ENCODE measurements around the gene SINHCAF.
"Not testable (repeated sequence)": the region's sequence is repeated elsewhere in the genome, so short reads cannot be mapped to it uniquely, and the experiment has no call there.

SINHCAF gene

DNA sequence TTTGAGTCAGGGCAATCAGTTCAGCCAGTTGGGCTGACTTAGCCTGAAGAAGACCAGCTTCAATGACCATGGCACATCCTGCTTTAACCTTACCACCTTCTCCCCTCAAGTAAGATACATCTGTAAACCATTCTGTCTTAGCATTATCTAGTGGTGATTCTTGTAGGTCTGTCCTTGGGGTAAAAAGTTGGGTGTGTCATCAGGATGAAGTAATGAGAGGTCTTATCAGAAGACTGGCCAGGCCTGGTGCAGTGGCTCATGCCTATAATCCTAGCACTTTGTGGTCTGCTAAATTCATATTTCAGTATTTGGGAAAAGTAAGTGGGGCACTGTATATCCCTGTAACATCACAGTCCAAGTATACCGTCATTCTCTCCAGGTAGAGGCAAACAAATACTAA, 19.1 kb downstream of the SINHCAF start:
- DNase-seq = no peak

DNA sequence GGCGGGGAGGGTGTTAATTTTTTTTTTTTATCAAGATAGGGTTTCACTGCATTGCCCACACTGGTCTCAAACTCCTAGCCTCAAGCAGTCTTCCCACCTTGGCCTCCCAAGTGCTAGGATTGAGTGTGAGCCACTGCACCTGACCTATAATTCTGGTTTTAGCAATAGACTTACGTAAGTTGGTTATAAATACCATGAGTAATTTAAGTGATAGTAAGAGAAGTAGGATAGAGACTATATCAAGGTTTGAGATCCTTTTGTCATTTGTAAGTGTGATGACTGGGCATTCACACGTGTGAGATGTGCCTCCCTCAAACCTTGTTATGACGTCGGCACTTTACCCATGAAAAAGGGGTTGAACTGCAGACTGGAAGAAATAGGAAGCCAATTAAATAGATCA, 22.5 kb downstream of the SINHCAF start:
- no peak for DNase-seq

DNA sequence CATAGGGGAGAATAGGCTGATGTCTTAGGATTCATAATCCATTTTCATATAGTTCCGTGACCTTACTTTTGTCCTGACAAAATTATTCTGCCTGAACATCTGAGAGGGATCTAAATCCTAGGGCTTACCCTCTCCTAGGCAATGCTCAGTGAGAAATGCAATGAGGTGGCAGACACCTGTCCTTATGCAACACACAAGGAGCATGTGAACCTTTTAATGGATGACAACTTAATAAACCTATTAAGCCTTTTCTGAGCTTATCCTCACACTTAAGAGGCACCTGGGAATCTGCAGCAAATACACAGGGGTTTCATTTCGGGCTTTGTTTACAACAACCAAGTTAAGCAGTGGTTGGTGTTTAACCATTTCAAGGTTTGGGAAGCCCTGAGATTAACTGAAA, 24.6 kb downstream of the SINHCAF start:
- no peak for DNase-seq

DNA sequence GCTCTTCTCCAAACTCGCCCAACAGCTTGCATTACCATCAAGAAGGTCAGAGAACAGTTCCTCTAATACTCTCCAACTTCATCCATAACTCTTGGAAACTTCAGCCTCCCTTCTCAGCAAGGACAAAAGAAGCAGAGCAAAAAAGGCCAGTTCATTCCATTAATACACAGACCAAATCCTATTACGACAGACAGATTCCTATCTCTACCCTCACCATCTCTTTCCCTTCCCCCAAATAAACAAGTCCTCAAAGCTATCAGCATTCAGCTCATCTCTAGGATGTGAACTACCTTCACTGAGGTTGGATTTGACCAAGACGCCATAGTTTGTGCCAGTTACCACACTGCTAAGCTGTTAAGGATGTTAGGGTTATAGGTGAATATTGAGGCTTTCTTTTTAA, 25.2 kb downstream of the SINHCAF start:
- no peak for DNase-seq

GRCh38 chr12:31300341-31300740, 25.6 kb downstream of the SINHCAF start:
- DNase-seq = no peak

- DNase-seq = no peak
Observed at GRCh38 chr12:31298922-31299321, 27.0 kb downstream of the SINHCAF start.

- DNase-seq = no peak
Observed at GRCh38 chr12:31298515-31298910, 27.4 kb downstream of the SINHCAF start.

DNA sequence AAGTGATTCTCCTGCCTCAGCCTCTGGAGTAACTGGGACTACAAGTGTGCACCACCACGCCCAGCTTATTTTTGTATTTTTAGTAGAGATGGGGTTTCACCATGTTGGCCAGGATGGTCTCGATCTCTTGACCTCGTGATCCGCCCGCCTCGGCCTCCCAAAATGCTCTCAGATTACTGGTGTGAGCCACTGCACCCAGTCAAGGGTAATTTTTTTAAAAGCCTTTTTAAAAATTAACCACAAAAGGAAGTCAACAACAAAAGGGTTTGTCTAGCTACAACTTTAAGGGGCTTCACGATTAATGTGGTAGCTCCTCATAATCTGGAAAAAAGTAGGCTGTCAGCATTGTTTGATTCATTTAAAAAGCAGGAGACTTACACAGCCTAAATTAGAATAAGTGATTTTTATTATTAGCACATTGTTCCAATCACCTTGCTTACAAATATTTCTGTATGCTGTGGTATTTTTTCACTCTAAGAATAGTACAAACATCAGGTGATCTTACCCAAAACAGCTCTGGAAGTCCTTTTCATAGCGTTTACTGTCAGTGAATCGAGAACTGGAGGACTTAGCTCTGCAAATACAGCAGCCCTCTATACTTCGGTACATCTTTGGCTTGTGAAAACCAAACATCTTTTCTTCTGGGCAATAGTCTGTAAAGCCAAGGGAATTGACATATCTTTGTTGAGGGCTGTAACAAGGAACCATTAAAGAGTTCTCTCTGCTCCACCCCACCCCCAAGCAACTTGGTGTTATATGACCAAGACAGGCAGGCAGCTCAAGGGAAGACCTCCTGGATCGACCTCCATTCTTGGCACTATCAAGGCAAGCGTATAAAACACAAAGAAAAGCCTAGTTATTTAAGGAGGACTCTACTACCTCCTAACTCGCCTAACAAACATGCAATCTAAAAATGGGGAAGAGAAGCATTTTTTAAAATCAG, 28.1 kb downstream of the SINHCAF start:
- DNase-seq = no peak

GRCh38 chr12:31289441-31289840, 36.5 kb downstream of the SINHCAF start:
- DNase-seq = no peak

GRCh38 chr12:31288381-31288780, 37.6 kb downstream of the SINHCAF start:
- DNase-seq = no peak

DNA sequence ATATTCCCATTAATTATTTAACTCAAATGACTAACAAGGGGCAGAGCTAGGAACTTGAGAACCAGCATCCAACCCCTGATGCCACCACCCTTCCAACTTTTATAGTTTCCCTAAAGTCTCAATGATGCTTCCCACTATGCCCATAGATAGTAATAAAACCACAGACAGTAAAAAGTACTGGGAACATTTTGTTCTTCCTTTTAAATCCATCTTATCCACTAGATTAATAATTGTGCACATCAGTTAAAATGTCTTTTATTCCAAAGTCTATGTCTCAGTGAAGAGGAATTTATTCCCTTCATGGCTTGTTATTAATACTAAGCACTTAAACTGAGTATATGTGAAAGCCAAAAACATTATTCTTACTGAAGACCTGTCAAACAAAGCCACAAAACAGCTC, 45.8 kb downstream of the SINHCAF start:
- no peak for DNase-seq

GRCh38 chr12:31279390-31279924, 46.5 kb downstream of the SINHCAF start:
- no peak for DNase-seq

- DNase-seq = no peak
Observed at GRCh38 chr12:31278832-31279231, 47.1 kb downstream of the SINHCAF start.

DNA sequence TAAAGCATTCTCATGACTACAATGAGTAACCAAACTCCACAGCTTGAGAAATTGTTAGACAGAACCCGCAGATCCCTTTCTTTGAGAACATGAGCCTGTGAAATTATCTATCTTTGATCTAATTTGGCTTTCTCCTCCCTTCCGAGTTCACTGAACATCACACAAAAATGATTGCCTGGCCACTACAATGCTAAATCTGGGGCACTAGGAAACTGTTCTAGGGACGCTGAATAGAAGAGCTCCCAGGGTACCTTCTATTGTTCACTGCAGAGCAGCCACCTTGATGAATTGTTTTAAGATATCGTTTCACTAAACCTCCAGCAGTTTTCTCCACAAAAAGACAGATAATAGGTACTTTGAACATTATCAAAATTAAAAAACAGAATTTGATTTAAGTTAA, 47.5 kb downstream of the SINHCAF start:
- no peak for DNase-seq

- DNase-seq = no peak
Observed at GRCh38 chr12:31277081-31277480, 48.9 kb downstream of the SINHCAF start.

DNA sequence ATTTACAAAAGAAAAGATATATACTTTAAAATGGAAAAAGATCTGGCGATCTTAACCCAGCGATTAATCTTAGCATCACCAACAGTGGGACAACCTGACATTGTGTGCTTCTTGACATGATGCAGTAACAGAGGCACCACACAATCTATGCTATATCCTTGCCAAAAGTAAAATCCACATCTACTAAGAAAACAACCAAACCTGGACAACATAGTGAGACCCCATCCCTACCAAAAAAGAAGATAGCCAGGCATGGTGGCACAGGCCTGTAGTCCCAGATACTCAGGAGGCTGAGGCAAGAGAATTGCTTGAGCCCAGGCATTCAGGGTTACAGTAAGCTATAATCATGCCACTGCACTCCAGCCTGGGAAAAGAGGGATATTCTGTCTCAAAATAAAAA, 50.5 kb downstream of the SINHCAF start:
- no peak for DNase-seq

- no peak for DNase-seq
Observed at GRCh38 chr12:31274520-31275300, 51.2 kb downstream of the SINHCAF start.

- not testable (repeated sequence) for DNase-seq
Observed at GRCh38 chr12:31273794-31274193, 52.2 kb downstream of the SINHCAF start.

DNA sequence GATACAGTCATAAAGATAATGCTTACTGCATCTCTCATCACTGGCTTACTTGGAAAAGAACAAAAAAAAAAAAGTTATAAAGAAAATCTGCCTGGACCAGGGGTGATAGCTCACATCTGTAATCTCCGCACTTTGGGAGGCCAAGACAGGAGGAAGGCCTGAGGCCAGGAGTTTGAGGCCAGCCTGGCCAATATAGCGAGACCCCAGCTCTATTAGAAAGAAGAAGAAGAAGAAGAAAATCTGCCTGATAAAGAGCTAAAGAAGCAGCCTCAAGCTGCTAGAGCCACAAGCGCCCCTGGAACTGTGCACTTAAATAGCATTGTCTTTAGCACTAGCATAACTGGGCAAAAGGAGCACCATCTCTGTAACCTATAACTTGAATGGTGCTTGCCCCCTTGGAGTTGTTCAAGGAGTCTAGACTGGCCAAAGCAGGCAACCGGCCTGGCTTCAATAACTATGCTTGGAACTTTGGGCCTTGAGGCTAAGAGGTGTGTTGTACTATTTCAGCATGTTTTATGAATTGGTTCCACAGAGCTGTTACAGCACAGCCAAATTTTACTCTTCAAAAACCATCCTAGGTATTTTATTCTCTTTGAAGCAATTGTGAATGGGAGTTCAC, 53.2 kb downstream of the SINHCAF start:
- no peak for DNase-seq

GRCh38 chr12:31267966-31268365, 58.0 kb downstream of the SINHCAF start:
- no peak for DNase-seq

DNA sequence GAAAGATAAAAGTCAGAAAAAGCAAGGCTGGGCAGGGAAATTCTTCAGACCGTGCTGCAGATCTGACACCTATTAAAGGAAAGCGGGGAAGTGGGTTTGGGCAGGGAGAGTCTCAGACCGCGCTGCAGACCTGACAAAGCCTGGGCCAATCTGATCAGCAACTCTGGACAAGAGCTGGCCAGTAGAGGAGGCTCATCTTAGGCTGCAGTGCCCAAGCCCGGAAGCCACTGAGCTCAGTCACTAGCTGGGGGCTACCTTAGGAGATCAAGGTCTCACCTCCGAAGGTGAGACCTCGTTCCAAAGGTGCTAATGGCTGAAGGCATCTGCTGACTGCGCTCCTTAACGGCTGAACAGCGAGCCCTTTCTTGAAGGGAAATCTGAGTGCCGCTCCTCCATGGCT, 60.2 kb downstream of the SINHCAF start:
- no peak for DNase-seq

GRCh38 chr12:31263661-31264060, 62.3 kb downstream of the SINHCAF start:
- no peak for DNase-seq

GRCh38 chr12:31261744-31262143, 64.2 kb downstream of the SINHCAF start:
- no peak for DNase-seq
